Retinal pigment epithelial cell (primary cell): Measurements from ENCODE around the gene PXMP2.

ENCODE experiments used
- DNase-seq: peaks from one replicate; pipeline ENCODE4 v3.0.0-alpha.2; 2010; ENCODE audit warnings: low read depth
- H3K4me3 ChIP-seq: 2 replicates; pipeline ENCODE4 v1.5.1; 2011; ENCODE audit warnings: mild to moderate bottlenecking, low read length, control low read depth, moderate library complexity
- CTCF ChIP-seq: conservative IDR thresholded peaks from 2 replicates; pipeline ENCODE4 v1.5.1; 2011; ENCODE audit warnings: low read depth, low read length, control low read depth, inconsistent platforms

The PXMP2 gene

GRCh38 chr12:132740313-132740646 lies 52.9 kb downstream of the PXMP2 start:
- H3K4me3 ChIP-seq: no peak overlapping the region
- no peak for TF ChIP-seq CTCF
- DNase-seq: no peak

DNA sequence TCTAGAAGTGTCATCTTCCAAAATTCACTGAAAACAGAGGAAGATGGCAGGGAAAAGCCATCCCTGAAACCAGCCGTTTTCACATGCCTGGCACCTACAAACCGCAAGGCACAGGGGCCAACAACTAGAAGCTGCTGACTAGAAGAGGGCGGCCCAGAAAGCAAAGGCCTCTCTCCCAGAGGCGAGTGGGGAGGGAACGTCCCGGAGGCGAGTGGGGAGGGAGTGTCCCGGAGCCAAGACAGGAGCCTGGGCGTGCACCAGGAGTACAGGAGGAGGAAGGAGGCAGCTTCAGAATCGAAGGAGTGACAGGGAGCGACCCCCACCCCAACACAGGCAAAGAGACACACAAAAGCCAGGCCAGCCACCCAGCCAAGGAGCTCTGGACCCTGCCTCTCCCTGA lies 53.3 kb downstream of the PXMP2 start:
- DNase-seq: no peak
- no peak for TF ChIP-seq CTCF

GRCh38 chr12:132741620-132742019 lies 54.2 kb downstream of the PXMP2 start:
- no peak overlapping the region for H3K4me3 ChIP-seq
- DNase-seq: no peak
- no peak for TF ChIP-seq CTCF

More for the DNA sequence above, 53.3 kb downstream of the PXMP2 start:
- H3K4me3 ChIP-seq: no peak overlapping the region

DNA sequence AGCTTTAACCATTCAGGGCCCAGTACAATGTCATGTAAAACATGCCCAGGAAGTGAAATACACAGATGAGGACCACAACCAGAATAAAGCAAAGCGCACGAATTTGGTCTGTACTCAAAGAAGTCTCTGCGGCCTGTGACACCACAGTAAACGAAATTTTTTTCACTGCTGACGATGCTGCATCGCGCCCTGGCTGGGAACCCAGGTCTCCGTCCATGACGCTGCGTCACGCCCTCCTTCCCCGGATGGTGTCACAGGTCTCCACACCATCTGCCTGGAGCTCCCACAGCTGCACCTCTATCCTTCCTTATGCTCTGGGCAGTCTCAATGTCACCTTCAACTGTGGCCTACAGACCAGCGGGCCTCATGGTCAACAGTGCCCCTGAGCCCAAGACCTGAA lies 56.4 kb downstream of the PXMP2 start:
- H3K4me3 ChIP-seq: no peak overlapping the region
- TF ChIP-seq CTCF: no peak
- no peak for DNase-seq

GRCh38 chr12:132746613-132747012 lies 59.2 kb downstream of the PXMP2 start:
- no peak for DNase-seq
- H3K4me3 ChIP-seq: no peak overlapping the region
- TF ChIP-seq CTCF: no peak

DNA sequence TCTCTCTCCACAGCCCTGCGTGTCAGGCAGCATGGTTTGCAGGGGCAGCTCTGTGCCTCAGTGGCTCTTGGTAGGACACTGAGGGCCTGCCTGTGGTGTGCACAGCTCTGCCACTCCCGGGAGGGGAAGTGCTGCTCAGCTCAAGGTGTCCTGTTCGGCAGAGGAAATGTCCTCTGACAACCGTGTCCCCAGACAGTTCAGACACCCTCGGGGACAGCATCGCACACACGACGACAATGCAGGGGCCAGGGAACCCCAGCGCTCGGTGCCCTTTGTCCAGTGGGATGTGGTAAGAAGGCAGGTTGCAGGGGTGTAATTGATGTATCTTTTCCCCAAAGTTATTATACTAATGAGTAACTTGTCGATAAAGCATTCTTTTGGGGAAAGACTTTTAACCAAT lies 60.0 kb downstream of the PXMP2 start:
- H3K4me3 ChIP-seq: no peak overlapping the region
- no peak for DNase-seq
- TF ChIP-seq CTCF: no peak

DNA sequence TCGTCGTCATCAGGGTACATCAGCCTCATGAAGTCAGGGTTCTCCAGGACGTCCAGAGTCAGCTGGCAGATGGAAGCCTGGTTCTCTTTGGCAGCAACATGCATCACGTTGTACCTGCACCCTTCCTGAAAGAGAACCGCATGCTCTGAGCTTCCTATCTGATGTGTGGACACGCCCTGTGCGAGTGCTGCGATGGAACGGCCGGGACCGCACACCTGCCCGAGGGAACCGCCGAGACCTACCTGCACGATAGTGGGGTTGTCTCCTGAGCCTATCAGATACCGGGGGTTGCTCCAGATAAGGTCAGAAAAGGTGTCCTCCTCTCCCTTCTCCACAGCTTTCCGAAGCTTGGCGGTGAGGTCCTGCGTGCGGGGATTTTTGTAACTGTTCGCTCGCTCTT lies 60.5 kb downstream of the PXMP2 start:
- no peak for TF ChIP-seq CTCF
- H3K4me3 ChIP-seq: no peak overlapping the region
- DNase-seq: no peak
